K562 (cell line): ENCODE measurements around the gene TUT7. TPM values are rescaled to one million over a fixed set of nuclear protein-coding genes. Genes with fewer than 3 reads are reported as not detected.

Experiments used
- CEBPB ChIP-seq: fragments of 450-650 bp; IDR thresholded peaks from 2 replicates; pipeline ENCODE4 v1.6.1; 2016; ENCODE audit warnings: missing genetic modification characterization, missing compliant biosample characterization
- MAFG ChIP-seq: fragments of 450-650 bp; conservative IDR thresholded peaks from 2 replicates; pipeline ENCODE4 v1.6.1; 2016; ENCODE audit warnings: missing genetic modification characterization, missing compliant biosample characterization
- MAFK ChIP-seq: IDR thresholded peaks from 2 replicates; pipeline ENCODE4 v1.6.1; 2011; ENCODE audit warnings: low read length, improper control_type of control experiment
- NFIX ChIP-seq: fragments of 250-450 bp; sonication (Bioruptor Pico); IDR thresholded peaks from 2 replicates; pipeline ENCODE4 v1.4.0; 2020; ENCODE audit warnings: low read depth, mild to moderate bottlenecking, moderate library complexity
- TFE3 ChIP-seq: fragments of 450-650 bp; formaldehyde crosslinking; IDR thresholded peaks from 2 replicates; pipeline ENCODE4 v1.4.0; 2020; ENCODE audit warnings: mild to moderate bottlenecking, mixed read lengths
- ZNF311 ChIP-seq: fragments of 250-450 bp; sonication (Bioruptor Pico); IDR thresholded peaks from 2 replicates; pipeline ENCODE4 v1.4.0; 2020; ENCODE audit warnings: mild to moderate bottlenecking, moderate library complexity
- ZNF518B ChIP-seq: fragments of 250-450 bp; sonication (Bioruptor Pico); IDR thresholded peaks from 2 replicates; pipeline ENCODE4 v1.5.0; 2021; ENCODE audit warnings: mild to moderate bottlenecking, moderate library complexity
- polyA plus RNA-seq, 8 experiments: library from polyadenylated mRNA; depleted of rRNA in 4 of 8; stranded (reverse) in 5 of 8; unstranded in 3 of 8; fragments of >200 nt; fragmentation: Nextera tagmentation in 2 of 8; fragmentation: Illumina TruSeq in 1 of 8; extraction: Ambion mirVana in 2 of 8; extraction: Trizol in 1 of 8; gene quantifications; 2 replicates each; pipeline versions ENCODE4 v1.2.1 to v1.2.3, GENCODE V29; 2011 to 2014; ENCODE audit warnings: inconsistent platforms in 1 of 8, missing spikeins in 1 of 8
- total RNA-seq, 7 experiments: library from RNA; depleted of rRNA in 6 of 7; stranded (reverse); fragments of >200 nt in 6 of 7; fragmentation: Illumina TruSeq in 2 of 7; extraction: Trizol in 2 of 7; gene quantifications; 2 replicates each; pipeline versions ENCODE4 v1.2.1 to v1.2.3, GENCODE V29; 2011 to 2021; ENCODE audit warnings: low replicate concordance in 1 of 7

Gene TUT7
- total and polyA plus RNA-seq, 9 of the 15 experiments (the other 6 are each of a cell fraction or from before 2014, with no cell fraction given): 5.9 to 26.9 (median 15.2) TPM

- TF ChIP-seq TFE3 (CRISPR knock-in tag) (no peak), MAFG (tag) (peak; percentile 84), ZNF311 (no peak), CEBPB (no peak), MAFK (peak; percentile 68), ZNF518B (no peak), NFIX (CRISPR knock-in tag) (no peak)
Observed at GRCh38 chr9:86279839-86280238, 74.4 kb downstream of the TUT7 start (continued).
